GM21526 (cell line): ENCODE results near the gene NXPE1.
"Not testable (repeated sequence)": the region's sequence is repeated elsewhere in the genome, so short reads cannot be mapped to it uniquely, and the experiment has no call there.

Source experiments
- ATAC-seq: cut with Tn5 transposase; IDR thresholded peaks from one replicate; pipeline ENCODE4 v1.9.1; 2021; ENCODE audit warnings: moderate library complexity; ENCODE audit not compliant: unreplicated experiment, low FRiP score

NXPE1 gene

DNA sequence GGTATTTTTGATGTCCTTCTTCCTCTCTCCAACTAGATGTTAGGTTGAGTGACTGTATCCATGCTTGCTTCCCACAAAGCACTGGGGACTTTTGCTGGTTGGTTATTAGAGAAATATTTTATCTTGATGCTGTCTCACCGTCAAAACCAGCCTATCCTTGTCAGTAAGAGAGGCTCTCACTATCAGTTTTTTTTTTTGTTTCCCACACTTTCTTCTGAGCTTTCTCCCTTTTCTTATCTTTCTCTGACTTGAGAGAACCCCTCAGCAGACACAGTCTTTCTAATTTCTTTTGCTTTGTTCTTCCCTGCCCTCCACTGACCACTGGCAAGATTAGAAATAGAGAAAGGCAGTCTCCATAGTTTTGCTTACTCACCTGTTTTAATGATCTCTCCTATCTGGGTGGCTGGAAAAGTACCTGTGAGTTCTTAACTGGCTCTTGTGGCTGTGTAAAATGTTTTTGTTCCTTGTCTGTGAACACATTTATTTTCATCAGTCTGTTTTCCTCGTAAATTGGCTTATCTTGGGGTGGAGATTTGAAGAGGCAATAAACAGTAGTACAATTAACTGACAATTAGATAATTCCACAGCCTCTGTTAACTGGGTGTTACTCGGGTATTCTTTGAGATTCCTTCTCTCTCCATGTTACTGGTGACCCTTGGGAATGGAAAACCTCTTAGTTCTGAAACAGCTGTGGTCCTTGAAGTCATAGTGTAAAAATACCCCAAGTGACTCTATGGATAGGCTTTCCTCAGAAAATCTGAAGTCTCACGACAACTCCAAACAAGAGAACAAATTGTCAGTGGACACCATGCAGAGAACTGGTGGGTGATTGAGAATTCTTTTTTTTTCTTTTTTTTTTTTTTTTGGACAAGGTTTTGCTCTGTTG, at the start of gene NXPE1:
NXPE1 (minus strand) TSS at position 457 of the 886 bp plus-strand sequence. CDS start 8,680 bp downstream, outside the sequence.
- no peak for ATAC-seq

DNA sequence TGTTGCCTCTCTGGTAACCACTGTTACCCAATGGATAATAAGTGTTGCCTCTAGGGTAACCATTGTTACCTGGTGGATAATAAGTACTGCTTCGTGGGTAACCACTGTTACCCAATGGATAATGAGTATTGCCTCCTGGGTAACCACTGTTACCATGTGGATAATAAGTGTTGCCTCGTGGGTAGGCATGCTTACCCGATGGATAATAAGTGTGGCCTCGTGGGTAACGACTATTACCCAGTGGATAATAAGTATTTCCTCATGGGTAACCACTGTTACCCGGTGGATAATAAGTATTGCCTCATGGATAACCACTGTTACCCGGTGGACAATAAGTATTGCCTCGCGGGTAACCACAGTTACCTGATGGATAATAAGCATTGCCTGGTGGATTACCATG, 49.7 kb upstream of the NXPE1 start:
- no peak for ATAC-seq

DNA sequence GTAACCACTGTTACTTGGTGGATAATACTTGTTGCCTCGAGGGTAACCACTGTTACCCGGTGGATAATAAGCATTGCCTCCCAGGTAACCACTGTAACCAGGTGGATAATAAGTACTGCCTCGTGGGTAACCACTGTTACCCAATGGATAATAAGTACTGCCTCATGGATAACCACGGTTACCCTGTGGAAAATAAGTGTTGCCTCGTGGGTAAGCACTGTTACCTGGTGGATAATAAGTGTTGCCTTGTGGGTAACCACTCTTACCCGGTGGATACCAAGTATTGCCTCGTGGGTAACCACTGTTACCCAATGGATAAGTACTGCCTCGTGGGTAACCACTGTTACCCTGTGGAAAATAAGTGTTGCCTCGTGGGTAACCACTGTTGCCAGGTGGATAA, 48.9 kb upstream of the NXPE1 start:
- not testable (repeated sequence) for ATAC-seq

DNA sequence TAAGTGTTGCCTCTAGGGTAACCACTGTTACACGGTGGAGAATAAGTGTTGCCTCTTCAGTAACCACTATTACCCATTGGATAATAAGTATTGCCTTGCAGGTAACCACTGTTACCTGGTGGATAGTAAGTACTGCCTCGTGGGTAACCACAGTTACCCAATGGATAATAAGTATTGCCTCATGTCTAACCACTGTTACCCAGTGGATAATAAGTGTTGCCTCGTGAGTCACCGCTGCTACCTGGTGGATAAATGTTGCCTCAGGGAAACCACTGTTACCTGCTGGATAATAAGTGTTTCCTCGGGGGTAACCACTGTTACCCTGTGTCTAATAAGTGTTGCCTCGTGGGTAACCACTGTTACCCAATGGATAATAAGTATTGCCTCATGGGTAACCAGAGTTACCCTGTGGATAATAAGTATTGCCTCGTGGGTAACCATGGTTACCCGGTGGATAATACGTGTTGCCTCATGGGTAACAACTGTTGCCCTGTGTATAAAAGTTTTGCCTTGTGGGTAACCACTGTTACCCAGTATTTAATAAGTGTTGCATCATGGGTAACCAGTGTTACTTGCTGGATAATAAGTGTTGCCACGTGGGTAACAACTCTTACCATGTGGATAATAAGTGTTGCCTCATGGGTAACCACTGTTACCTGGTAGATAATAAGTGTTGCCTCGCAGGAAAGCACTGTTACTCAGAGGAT, 48.2 kb upstream of the NXPE1 start:
- ATAC-seq, result no peak

DNA sequence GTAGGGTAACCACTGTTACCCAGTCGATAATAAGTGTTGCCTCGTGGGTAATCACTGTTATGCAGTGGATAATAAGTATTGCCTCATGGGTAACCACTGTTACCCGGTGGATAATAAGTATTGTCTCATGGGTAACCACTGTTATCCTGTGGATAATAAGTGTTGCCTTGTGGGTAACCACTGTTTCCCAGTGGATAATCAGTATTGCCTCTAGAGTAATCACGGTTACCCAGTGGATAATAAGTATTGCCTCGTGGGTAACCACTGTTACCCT, 47.1 kb upstream of the NXPE1 start:
- not testable (repeated sequence) for ATAC-seq

DNA sequence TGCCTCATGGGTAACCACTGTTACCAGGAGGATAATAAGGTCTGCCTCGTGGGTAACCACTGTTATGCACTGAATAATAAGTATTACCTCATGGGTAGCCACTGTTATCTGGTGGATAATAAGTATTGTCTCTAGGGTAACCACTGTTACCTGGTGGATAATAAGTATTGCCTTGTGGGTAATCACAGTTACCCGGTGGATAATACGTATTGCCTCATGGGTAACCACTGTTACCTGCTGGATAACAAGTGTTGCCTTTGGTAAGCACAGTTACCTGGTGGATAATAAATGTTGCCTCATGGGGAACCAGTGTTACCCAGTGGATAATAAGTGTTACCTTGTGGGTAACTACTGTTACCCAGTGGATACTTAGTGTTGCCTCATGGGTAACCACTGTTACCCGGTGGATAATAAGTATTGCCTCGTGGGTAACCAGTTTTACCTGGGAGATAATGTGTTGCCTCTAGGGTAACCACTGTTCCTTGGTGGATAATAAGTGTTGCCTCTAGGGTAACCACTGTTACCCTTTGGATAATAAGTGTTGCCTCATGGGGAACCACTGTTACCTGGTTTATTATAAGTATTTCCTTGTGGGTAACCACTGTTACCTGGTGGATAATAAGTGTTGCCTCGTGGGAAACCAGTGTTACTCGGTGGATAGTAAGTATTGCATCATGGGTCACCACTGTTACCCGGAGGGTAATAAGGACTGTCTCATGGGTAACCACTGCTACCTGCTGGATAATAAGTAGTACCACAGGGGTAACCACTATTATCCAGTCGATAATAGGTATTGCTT, 46.5 kb upstream of the NXPE1 start:
- no peak for ATAC-seq

DNA sequence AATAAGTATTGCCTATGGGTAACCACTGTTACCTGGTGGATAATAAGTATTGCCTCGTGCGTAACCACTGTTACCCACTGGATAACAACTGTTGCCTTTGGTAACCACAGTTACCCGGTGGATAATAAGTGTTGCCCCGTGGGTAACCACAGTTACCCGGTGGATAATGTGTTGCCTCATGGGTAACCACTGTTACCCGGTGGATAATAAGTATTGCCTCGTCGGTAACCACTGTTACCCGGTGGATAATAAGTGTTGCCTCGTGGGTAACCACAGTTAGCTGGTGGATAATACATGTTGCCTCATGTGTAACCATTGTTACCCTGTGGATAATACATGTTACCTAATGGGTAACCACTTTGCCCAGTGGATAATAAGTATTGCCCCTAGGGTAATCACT, 45.7 kb upstream of the NXPE1 start:
- no peak for ATAC-seq

DNA sequence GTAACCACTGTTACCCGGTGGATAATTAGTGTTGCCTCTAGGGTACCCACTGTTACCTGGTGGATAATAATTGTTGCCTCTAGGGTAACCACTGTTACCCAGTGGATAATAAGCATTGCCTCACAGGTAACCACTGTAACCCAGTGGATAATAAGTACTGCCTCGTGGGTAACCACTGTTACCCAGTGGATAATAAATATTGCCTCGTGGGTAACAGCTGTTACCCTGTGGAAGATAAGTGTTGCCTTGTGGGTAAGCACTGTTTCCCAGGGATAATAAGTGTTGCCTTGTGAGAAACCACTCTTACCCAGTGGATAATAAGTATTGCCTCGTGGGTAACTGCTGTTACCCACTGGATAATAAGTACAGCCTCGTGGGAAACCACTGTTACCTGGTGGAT, 45.2 kb upstream of the NXPE1 start:
- no peak for ATAC-seq

DNA sequence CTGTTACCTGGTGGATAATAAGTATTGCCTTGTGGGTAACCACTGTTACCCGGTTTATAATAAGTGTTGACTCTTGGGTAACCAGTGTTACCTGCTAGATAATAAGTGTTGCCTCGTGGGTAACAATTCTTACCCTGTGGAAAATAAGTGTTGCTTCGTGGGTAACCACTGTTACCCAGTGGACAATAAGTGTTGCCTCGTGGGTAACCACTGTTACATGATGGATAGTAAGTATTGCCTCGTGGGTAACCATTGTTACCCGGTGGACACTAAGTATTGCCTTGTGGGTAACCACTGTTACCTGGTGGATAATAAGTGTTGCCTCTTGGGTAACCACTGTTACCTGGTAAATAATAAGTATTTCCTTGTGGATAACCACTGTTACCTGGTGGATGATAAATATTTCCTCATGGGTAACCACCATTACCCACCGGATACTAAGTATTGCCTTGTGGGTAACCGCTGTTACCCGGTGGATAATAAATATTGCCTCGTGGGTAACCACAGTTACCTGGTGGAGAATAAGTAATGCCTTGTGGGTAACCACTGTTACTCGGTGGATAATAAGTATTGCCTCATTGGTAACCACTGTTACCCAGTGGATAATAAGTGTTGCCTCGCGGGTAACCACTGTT, 44.6 kb upstream of the NXPE1 start:
- no peak for ATAC-seq

DNA sequence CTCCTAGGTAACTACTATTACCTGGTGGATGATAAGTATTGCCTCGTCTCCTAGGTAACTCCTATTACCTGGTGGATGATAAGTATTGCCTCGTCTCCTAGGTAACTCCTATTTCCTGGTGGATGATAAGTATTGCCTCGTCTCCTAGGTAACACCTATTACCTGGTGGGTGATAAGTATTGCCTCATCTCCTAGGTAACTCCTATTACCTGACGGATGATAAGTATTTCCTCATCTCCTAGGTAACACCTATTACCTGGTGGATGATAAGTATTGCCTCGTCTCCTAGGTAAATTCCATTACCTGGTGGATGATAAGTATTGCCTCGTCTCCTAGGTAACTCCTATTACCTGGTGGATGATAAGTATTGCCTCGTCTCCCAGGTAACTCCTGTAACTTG, 43.5 kb upstream of the NXPE1 start:
- ATAC-seq, result not testable (repeated sequence)

DNA sequence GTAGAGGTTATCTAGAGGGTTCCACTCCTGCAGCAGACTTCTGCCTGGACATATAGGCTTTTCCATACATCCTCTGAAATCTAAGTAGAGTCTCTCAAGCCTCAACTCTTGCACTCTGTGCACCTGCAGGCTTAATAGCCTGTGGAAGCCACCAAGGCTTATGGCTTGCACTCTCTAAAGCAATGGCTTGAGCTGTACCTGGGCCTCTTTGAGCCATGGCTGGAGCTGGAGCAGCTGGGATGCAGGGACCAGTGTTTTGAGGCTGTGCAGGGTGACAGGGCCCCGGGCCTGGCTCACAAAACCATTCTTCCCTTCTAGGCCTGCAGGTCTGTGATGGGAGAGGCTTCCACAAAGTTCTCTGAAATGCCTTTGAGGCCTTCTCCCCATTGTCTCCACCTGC, 38.8 kb upstream of the NXPE1 start:
- no peak for ATAC-seq

DNA sequence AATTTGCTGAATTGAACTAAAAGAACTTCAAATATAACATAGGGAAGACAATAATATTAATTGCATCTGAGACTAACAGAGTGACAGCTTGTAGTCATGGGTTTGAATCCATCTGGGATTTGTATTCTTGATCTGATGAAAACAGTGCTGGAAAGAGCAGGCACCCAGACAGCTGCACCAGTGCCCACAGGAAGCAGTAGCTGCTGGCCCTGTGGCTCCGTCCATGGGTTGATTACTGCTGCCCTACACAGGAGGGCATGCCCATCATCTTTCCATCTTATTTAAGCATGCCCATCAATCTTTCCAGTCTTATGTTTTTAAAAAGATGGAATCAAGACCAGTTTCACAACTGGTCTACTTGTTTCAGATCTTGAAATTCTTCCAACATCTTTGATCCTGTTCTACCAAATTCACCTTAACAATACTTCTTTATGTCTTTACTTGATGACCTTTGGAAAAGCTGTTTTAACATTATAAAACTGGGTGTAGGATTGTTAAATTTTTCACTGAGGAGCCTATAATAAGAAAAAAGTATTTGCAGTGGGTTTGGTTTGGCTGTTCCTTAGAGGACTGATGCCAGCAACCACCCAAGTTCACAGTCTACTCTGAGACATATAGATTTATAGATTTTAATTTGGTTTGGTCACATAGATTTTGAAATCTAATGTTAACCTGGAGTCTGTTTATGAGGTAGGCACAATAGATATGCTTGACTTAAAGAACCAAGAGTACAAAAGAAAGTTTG, 36.7 kb upstream of the NXPE1 start:
- ATAC-seq, result no peak

DNA sequence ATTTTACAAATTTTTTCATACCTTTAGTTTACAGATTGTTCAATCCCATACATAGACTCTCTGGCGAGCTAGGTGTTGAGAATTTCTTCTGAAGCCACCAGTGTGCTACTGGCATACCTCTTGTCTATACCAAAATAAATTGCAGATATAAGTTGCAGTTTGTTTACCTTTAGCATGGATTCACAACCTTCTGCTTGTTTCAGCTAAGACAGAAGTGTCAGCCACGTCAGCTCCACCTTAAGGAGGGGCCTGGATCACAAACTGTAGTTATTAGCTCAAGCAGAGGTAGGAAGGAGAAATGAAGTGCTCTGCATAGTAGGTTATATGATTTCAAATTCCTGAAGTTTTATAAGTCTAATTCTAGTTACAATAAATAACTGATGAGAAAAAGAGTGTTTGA, 35.9 kb upstream of the NXPE1 start, which contains the start of gene NXPE4:
NXPE4 (minus strand) TSS at position 216 of the 400 bp plus-strand sequence. CDS start 1,027 bp downstream, outside the sequence.
- no peak for ATAC-seq

DNA sequence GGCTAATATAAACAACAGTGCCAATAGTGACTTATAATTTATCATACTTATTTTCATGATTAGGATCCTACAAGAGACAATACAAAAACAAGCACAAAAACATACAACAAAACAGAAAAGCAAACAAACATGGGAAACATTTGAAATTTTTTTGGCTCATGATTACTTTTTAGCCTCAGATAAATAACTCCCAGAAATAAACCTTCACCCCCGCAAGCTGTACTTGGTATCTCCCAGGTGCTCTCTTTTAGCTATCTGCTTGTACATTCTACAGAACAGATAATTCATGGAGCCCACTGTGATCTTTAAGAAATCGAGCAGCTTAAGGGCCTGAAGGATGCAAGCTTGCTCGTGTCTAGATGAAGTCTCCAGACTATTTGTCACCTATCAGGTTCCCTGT, 35.0 kb upstream of the NXPE1 start:
- ATAC-seq, result no peak

DNA sequence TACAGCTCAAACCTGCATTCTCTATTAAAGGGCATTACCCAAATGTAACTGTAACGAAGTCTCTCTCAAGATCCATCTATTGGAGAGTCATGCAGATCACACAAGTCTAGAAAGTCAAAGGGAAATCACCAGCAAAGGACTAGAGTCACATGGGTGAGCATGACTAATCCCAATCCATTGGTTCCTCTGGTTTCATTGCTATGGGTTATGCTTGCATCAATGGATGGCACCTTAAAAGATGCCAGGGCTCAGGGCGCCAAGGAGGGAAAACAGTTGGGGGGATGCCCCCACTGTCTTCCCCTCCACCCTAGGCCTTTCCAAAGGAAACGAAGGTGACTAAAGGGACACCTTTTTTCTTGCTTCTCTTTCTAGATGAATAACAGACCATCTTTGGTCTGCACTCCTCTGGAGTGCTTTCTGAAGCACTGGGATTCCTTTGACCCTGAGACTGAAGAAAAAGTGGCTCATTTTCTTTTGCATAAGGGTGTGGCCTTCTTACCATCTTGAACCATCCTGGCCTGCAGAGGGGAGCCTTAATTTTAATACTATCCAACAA, 27.8 kb upstream of the NXPE1 start:
- ATAC-seq, result no peak

DNA sequence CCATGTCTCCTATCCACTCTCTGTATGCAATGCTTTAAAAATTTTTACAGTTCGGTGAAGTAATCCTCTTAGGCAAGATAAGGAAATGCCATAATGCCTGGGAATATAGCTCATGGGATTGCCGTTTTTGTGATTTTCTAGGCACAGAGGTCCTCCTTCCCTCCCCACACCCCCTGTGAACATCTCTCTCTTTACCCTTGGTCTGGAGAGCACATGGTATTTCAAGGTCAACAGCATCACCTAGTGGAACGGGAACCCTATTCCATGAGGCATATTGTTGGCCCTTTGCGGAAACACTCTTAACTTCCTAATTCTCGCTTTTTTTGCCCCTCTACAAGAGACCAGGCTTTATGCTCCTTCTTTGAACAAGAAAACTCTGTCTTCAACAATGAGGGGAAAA, 27.1 kb upstream of the NXPE1 start:
- no peak for ATAC-seq

DNA sequence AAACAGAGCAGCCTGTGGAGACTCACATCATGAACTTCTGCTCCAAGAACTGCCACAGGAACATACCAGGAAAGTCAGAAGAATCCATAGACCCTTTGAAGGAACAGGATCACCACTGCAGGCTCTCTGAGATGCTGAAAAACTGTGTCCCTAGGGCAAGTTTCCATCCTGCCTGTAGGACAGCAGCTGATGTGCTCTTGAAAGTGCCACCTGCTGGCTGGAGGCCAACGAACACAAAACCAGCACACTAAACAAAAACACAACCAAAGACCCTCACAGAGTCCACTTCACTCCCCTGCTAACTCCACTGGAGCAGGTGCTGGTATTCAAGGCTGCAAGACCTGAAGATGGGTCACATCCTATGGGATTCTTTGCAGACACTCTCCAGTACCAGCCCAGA, 12.0 kb upstream of the NXPE1 start:
- ATAC-seq, result no peak

DNA sequence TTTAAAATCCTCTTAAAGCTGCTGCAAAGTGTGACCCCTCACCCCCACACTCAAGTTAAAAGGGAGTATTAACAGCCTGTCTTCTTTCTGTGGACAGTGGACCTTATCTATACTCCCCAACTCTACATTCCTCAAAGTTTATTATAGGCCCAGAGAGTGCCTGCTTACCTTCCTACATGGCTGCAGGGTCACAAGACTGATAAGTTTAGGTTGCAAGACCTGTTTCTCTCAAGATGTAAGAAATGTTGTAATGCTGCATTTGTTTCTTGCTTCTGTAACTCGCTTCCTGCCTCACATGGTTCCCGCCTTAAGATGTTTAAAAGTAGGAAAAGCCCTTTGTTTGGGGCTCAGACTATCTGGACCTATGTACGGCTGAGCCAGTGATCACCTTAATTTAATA, 10.1 kb upstream of the NXPE1 start:
- no peak for ATAC-seq

DNA sequence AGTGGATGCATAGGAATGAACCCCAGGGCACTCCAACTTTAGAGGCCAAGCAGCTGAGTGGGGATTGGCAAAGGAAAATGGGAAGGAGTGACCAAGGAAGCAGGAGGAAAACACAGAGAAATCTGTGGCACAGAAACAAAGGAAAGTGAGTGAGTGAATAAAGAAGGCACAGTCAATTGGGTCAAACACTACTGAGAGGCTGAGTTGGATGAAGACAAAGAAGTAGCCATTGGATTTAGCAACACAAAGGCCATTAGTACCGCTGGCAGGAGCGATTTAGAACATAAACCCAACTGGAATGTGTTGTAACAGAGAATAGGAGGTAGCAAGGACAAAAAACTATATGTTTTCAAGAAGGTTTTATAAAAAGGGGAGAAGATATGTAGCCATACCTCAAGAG, 6.6 kb upstream of the NXPE1 start:
- no peak for ATAC-seq

DNA sequence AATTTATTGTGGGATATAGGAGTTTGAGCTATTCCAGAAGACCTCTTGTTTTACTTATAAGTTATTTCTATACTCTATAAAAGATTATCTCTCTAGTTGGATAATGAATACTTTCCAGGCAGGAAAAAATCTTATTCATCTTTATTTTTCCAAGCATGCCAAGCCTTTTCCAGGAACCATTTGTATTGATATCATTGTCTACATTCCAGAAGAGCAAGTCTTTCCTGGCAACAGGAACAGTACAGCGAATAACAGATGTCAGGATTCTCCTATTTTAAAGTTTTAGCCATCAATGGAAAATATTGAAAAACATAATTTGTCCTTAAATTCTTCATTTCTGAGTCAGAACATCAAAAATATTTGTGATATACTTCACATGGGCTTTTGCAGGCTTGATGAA, 5.2 kb upstream of the NXPE1 start:
- no peak for ATAC-seq
